ENCODE measurements around the gene TNNI3. TPM values are rescaled to one million over a fixed set of nuclear protein-coding genes. Genes with fewer than 3 reads are reported as not detected.

The TNNI3 gene
- total RNA-seq, 1 experiment from 2014 or later, result 15.0 TPM

DNA sequence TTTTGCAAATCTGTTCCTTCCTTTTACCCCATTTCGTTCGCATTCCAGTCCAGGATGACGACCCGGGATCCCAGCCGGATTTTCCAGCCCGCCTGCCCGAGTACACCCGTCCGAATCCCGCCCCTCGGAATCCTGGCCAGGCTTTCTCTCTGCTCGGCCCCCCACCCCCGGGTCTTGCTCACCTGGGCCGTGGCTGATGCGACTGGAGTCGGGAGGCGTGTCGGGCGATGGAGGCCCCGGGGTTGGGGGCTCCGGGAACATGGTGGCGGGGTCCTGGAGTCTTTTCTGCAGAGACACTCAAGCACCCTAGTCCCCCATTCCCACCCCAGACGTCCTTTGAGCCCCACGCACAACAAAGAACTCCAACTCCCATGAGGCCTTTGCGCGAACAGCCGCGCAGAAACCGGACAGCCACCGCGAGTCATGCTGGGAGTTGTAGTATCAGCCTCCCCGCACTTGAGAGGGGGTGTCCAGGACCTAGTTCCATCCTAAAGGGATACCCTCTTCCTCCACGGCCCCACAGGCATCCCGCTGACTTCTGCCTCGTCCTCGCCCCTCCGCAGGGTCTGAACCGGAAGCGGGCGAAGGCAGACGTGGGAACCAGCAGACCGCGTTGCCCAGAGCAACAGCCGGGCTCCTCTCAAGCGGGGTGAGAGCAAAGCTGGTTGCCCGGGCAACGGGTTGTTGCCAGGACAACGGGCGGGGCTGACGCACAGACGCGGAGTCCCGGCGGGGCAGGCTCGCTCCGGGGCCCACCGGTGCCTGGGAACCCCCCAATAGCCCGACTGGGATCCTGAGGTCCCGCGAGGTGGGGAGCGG lies 21.5 kb upstream of the TNNI3 start:
- peak overlapping the region; percentile 72; the same call in 1 of the 2 replicates for H3K27ac Mint-ChIP-seq
- H3K4me1 Mint-ChIP-seq, result peaks cover 20% of the 10 kb centered on the region
- ATAC-seq (peak; percentile 65), DNase-seq (ENCODE audit: low spot score) (peak; percentile 93)
- ChIA-PET POLR2A (interaction anchor here (0.7 to 1.4 kb wide), 3 partner anchors 37 to 160 kb away, joined by 3 to 6 read pairs (median 6); no protein-coding TSS in a partner anchor), CTCF (interaction anchor here (0.8 to 3.1 kb wide), 5 partner anchors 13 to 476 kb away, joined by 3 to 15 read pairs (median 5); partner anchors contain the start of genes DNAAF3 and U2AF2)
- TF ChIP-seq CBFB (CRISPR knock-in tag; IDR thresholded peaks at IDR 0.05; ENCODE audit: low read depth), result 0 out of 2 replicates have a peak, but pooled peaks have one; percentile 35
- TF ChIP-seq CREM (CRISPR knock-in tag; IDR thresholded peaks at IDR 0.05), result 0 out of 2 replicates have a peak, but pooled peaks have one; percentile 37
- peak; percentile 78 for TF ChIP-seq SP1 (CRISPR knock-in tag; conservative IDR thresholded peaks at IDR 0.05)
- no peak for TF ChIP-seq FOXJ3 (CRISPR knock-in tag; IDR thresholded peaks at IDR 0.05; ENCODE audit: borderline replicate concordance)
- peak; percentile 99 for TF ChIP-seq ZNF121 (CRISPR knock-in tag; IDR thresholded peaks at IDR 0.05)
- TF ChIP-seq SMAD4 (CRISPR knock-in tag; IDR thresholded peaks at IDR 0.05), result no peak
- TF ChIP-seq, protein P1, sequence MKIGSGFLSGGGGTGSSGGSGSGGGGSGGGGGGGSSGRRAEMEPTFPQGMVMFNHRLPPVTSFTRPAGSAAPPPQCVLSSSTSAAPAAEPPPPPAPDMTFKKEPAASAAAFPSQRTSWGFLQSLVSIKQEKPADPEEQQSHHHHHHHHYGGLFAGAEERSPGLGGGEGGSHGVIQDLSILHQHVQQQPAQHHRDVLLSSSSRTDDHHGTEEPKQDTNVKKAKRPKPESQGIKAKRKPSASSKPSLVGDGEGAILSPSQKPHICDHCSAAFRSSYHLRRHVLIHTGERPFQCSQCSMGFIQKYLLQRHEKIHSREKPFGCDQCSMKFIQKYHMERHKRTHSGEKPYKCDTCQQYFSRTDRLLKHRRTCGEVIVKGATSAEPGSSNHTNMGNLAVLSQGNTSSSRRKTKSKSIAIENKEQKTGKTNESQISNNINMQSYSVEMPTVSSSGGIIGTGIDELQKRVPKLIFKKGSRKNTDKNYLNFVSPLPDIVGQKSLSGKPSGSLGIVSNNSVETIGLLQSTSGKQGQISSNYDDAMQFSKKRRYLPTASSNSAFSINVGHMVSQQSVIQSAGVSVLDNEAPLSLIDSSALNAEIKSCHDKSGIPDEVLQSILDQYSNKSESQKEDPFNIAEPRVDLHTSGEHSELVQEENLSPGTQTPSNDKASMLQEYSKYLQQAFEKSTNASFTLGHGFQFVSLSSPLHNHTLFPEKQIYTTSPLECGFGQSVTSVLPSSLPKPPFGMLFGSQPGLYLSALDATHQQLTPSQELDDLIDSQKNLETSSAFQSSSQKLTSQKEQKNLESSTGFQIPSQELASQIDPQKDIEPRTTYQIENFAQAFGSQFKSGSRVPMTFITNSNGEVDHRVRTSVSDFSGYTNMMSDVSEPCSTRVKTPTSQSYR (CRISPR knock-in tag; IDR thresholded peaks at IDR 0.05), result 0 out of 2 replicates have a peak, but pooled peaks have one; percentile 5
- TF ChIP-seq FOXK1 (CRISPR knock-in tag; IDR thresholded peaks at IDR 0.05), result 0 out of 2 replicates have a peak, but pooled peaks have one; percentile 26
- TF ChIP-seq, protein P2, sequence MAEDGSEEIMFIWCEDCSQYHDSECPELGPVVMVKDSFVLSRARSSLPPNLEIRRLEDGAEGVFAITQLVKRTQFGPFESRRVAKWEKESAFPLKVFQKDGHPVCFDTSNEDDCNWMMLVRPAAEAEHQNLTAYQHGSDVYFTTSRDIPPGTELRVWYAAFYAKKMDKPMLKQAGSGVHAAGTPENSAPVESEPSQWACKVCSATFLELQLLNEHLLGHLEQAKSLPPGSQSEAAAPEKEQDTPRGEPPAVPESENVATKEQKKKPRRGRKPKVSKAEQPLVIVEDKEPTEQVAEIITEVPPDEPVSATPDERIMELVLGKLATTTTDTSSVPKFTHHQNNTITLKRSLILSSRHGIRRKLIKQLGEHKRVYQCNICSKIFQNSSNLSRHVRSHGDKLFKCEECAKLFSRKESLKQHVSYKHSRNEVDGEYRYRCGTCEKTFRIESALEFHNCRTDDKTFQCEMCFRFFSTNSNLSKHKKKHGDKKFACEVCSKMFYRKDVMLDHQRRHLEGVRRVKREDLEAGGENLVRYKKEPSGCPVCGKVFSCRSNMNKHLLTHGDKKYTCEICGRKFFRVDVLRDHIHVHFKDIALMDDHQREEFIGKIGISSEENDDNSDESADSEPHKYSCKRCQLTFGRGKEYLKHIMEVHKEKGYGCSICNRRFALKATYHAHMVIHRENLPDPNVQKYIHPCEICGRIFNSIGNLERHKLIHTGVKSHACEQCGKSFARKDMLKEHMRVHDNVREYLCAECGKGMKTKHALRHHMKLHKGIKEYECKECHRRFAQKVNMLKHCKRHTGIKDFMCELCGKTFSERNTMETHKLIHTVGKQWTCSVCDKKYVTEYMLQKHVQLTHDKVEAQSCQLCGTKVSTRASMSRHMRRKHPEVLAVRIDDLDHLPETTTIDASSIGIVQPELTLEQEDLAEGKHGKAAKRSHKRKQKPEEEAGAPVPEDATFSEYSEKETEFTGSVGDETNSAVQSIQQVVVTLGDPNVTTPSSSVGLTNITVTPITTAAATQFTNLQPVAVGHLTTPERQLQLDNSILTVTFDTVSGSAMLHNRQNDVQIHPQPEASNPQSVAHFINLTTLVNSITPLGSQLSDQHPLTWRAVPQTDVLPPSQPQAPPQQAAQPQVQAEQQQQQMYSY (CRISPR knock-in tag; IDR thresholded peaks at IDR 0.05), result peak; percentile 99
- TF ChIP-seq, protein P3, sequence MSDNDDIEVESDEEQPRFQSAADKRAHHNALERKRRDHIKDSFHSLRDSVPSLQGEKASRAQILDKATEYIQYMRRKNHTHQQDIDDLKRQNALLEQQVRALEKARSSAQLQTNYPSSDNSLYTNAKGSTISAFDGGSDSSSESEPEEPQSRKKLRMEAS (CRISPR knock-in tag; IDR thresholded peaks at IDR 0.05), result 0 out of 2 replicates have a peak, but pooled peaks have one; percentile 20
- TF ChIP-seq, protein P4, sequence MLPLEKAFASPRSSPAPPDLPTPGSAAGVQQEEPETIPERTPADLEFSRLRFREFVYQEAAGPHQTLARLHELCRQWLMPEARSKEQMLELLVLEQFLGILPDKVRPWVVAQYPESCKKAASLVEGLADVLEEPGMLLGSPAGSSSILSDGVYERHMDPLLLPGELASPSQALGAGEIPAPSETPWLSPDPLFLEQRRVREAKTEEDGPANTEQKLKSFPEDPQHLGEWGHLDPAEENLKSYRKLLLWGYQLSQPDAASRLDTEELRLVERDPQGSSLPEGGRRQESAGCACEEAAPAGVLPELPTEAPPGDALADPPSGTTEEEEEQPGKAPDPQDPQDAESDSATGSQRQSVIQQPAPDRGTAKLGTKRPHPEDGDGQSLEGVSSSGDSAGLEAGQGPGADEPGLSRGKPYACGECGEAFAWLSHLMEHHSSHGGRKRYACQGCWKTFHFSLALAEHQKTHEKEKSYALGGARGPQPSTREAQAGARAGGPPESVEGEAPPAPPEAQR (CRISPR knock-in tag; IDR thresholded peaks at IDR 0.05), result 0 out of 2 replicates have a peak, but pooled peaks have one; percentile 18
- peak; percentile 52 for TF ChIP-seq GTF2I (CRISPR knock-in tag; conservative IDR thresholded peaks at IDR 0.05)
- TF ChIP-seq, protein P5, sequence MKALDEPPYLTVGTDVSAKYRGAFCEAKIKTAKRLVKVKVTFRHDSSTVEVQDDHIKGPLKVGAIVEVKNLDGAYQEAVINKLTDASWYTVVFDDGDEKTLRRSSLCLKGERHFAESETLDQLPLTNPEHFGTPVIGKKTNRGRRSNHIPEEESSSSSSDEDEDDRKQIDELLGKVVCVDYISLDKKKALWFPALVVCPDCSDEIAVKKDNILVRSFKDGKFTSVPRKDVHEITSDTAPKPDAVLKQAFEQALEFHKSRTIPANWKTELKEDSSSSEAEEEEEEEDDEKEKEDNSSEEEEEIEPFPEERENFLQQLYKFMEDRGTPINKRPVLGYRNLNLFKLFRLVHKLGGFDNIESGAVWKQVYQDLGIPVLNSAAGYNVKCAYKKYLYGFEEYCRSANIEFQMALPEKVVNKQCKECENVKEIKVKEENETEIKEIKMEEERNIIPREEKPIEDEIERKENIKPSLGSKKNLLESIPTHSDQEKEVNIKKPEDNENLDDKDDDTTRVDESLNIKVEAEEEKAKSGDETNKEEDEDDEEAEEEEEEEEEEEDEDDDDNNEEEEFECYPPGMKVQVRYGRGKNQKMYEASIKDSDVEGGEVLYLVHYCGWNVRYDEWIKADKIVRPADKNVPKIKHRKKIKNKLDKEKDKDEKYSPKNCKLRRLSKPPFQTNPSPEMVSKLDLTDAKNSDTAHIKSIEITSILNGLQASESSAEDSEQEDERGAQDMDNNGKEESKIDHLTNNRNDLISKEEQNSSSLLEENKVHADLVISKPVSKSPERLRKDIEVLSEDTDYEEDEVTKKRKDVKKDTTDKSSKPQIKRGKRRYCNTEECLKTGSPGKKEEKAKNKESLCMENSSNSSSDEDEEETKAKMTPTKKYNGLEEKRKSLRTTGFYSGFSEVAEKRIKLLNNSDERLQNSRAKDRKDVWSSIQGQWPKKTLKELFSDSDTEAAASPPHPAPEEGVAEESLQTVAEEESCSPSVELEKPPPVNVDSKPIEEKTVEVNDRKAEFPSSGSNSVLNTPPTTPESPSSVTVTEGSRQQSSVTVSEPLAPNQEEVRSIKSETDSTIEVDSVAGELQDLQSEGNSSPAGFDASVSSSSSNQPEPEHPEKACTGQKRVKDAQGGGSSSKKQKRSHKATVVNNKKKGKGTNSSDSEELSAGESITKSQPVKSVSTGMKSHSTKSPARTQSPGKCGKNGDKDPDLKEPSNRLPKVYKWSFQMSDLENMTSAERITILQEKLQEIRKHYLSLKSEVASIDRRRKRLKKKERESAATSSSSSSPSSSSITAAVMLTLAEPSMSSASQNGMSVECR (CRISPR knock-in tag; IDR thresholded peaks at IDR 0.05; ENCODE audit: borderline replicate concordance), result peak; percentile 19; the same call in 1 of the 2 replicates
- no peak for TF ChIP-seq KAT7 (CRISPR knock-in tag; IDR thresholded peaks at IDR 0.05; ENCODE audit: borderline replicate concordance)
- TF ChIP-seq PRRX2 (CRISPR knock-in tag; IDR thresholded peaks at IDR 0.05), result no peak
- H3K27me3 Mint-ChIP-seq (ENCODE audit: low read depth), result peaks cover 92% of the 10 kb centered on the region
- H3K36me3 Mint-ChIP-seq, result no peaks in the 10 kb centered on the region
- H3K9me3 Mint-ChIP-seq, result no peaks in the 10 kb centered on the region
- H3K4me3 Mint-ChIP-seq, result peak overlapping the region; percentile 77

All from WTC11 (cell line).